ENCODE data around the gene MYO15B.

The MYO15B gene

GRCh38 chr17:75652341-75652740 lies 64.7 kb downstream of the MYO15B start:
- DNase-seq: no peak
- no peak for TF ChIP-seq EZH2phosphoT487 (IDR thresholded peaks at IDR 0.05; ENCODE audit: low read length)
- no peak for TF ChIP-seq EZH2 (optimal IDR thresholded peaks at IDR 0.05; ENCODE audit: low read depth, low read length)
- TF ChIP-seq CTCF (IDR thresholded peaks at IDR 0.05; ENCODE audit: low read length): no peak
- no peaks in the 10 kb centered on the region for H3F3A ChIP-seq (ENCODE audit: insufficient read depth, low read length)
- no peak overlapping the region for H3K27ac ChIP-seq (ENCODE audit: low read length)
- H3K9me3 ChIP-seq (replicated peaks; ENCODE audit: insufficient read depth, low read length): no peaks in the 10 kb centered on the region
- H2AFZ ChIP-seq (ENCODE audit: low read length): no peak overlapping the region
- H3K4me3 ChIP-seq (ENCODE audit: low read length): no peak overlapping the region
- no peak overlapping the region for H3K9ac ChIP-seq (ENCODE audit: low read length)
- no peaks in the 10 kb centered on the region for H3K4me1 ChIP-seq (ENCODE audit: low read length)
- no peak overlapping the region for H3K4me2 ChIP-seq (ENCODE audit: low read depth, low read length)
- H3K9me2 ChIP-seq (replicated peaks; ENCODE audit: insufficient read depth, low read length): no peaks in the 10 kb centered on the region
- no peaks in the 10 kb centered on the region for H3K27me3 ChIP-seq (replicated peaks; ENCODE audit: insufficient read depth, low read length)
- no peaks in the 10 kb centered on the region for H3K79me2 ChIP-seq (ENCODE audit: low read length)
- H4K20me1 ChIP-seq (ENCODE audit: insufficient read depth, low read length): no peaks in the 10 kb centered on the region
- no peaks in the 10 kb centered on the region; the same call in 1 of the 2 replicates for H3K36me3 ChIP-seq (replicated peaks; ENCODE audit: insufficient read depth, low read length)

GRCh38 chr17:75652934-75653549 lies 65.4 kb downstream of the MYO15B start:
- H3K4me3 ChIP-seq (ENCODE audit: low read length): no peak overlapping the region
- H3K9me3 ChIP-seq (replicated peaks; ENCODE audit: insufficient read depth, low read length): no peaks in the 10 kb centered on the region
- no peaks in the 10 kb centered on the region; the same call in 1 of the 2 replicates for H3K36me3 ChIP-seq (replicated peaks; ENCODE audit: insufficient read depth, low read length)
- TF ChIP-seq EZH2phosphoT487 (IDR thresholded peaks at IDR 0.05; ENCODE audit: low read length): no peak
- peak; percentile 70 for TF ChIP-seq CTCF (IDR thresholded peaks at IDR 0.05; ENCODE audit: low read length)
- H3K4me1 ChIP-seq (ENCODE audit: low read length): no peaks in the 10 kb centered on the region
- no peak overlapping the region for H3K4me2 ChIP-seq (ENCODE audit: low read depth, low read length)
- no peaks in the 10 kb centered on the region for H4K20me1 ChIP-seq (ENCODE audit: insufficient read depth, low read length)
- no peak overlapping the region for H3K9ac ChIP-seq (ENCODE audit: low read length)
- no peak overlapping the region for H2AFZ ChIP-seq (ENCODE audit: low read length)
- H3K9me2 ChIP-seq (replicated peaks; ENCODE audit: insufficient read depth, low read length): no peaks in the 10 kb centered on the region
- no peaks in the 10 kb centered on the region for H3K79me2 ChIP-seq (ENCODE audit: low read length)
- H3F3A ChIP-seq (ENCODE audit: insufficient read depth, low read length): no peaks in the 10 kb centered on the region
- H3K27me3 ChIP-seq (replicated peaks; ENCODE audit: insufficient read depth, low read length): no peaks in the 10 kb centered on the region
- no peak overlapping the region for H3K27ac ChIP-seq (ENCODE audit: low read length)
- DNase-seq: peak; percentile 45

GRCh38 chr17:75654176-75654575 lies 66.6 kb downstream of the MYO15B start:
- no peaks in the 10 kb centered on the region for H3K9me3 ChIP-seq (replicated peaks; ENCODE audit: insufficient read depth, low read length)
- no peak overlapping the region for H3K4me3 ChIP-seq (ENCODE audit: low read length)
- H4K20me1 ChIP-seq (ENCODE audit: insufficient read depth, low read length): no peaks in the 10 kb centered on the region
- no peaks in the 10 kb centered on the region for H3F3A ChIP-seq (ENCODE audit: insufficient read depth, low read length)
- no peak overlapping the region for H3K27ac ChIP-seq (ENCODE audit: low read length)
- no peak overlapping the region for H3K4me2 ChIP-seq (ENCODE audit: low read depth, low read length)
- TF ChIP-seq EZH2phosphoT487 (IDR thresholded peaks at IDR 0.05; ENCODE audit: low read length) (no peak), CTCF (IDR thresholded peaks at IDR 0.05; ENCODE audit: low read length) (no peak), EZH2 (optimal IDR thresholded peaks at IDR 0.05; ENCODE audit: low read depth, low read length) (no peak)
- H2AFZ ChIP-seq (ENCODE audit: low read length): no peak overlapping the region
- no peaks in the 10 kb centered on the region; the same call in 1 of the 2 replicates for H3K36me3 ChIP-seq (replicated peaks; ENCODE audit: insufficient read depth, low read length)
- H3K9me2 ChIP-seq (replicated peaks; ENCODE audit: insufficient read depth, low read length): no peaks in the 10 kb centered on the region
- DNase-seq: no peak
- no peaks in the 10 kb centered on the region for H3K4me1 ChIP-seq (ENCODE audit: low read length)
- no peaks in the 10 kb centered on the region for H3K27me3 ChIP-seq (replicated peaks; ENCODE audit: insufficient read depth, low read length)
- H3K79me2 ChIP-seq (ENCODE audit: low read length): no peaks in the 10 kb centered on the region
- H3K9ac ChIP-seq (ENCODE audit: low read length): no peak overlapping the region

All from MM.1S (cell line).